ENCODE data around the gene MBOAT2.
"Not testable (repeated sequence)": the region's sequence is repeated elsewhere in the genome, so short reads cannot be mapped to it uniquely, and the experiment has no call there.

The MBOAT2 gene

GRCh38 chr2:8938384-8938783 is 65.1 kb downstream of the MBOAT2 start:
- no peak for DNase-seq

DNA sequence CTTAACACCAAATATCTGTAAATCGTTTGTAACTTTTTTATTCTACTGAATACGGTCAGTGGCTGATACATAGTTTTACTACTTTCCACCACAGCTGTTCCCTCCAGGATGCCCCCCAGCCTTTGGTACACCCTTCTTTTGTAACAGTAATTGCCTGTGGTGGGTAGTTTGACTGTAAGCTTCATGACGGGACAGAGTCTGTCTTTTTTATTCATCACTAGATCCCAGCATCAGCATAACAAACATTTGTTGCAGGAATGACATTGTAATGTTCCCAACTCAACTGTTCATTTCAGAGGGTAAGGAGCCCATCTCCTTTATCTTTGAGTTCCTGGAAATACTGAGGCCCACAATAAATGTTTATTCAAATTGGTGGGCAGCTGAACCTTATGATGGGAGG is 67.5 kb downstream of the MBOAT2 start:
- DNase-seq: no peak

- DNase-seq: no peak
Observed at GRCh38 chr2:8934338-8934737, 69.1 kb downstream of the MBOAT2 start.

- no peak for DNase-seq
Observed at GRCh38 chr2:8932702-8933101, 70.8 kb downstream of the MBOAT2 start.

GRCh38 chr2:8930185-8930584 is 73.3 kb downstream of the MBOAT2 start:
- not testable (repeated sequence) for DNase-seq

- DNase-seq: no peak
Observed at GRCh38 chr2:8929128-8929527, 74.4 kb downstream of the MBOAT2 start.

- DNase-seq: no peak
Observed at GRCh38 chr2:8927510-8928455, 75.7 kb downstream of the MBOAT2 start.

- DNase-seq: no peak
Observed at GRCh38 chr2:8926356-8926755, 77.1 kb downstream of the MBOAT2 start.

DNA sequence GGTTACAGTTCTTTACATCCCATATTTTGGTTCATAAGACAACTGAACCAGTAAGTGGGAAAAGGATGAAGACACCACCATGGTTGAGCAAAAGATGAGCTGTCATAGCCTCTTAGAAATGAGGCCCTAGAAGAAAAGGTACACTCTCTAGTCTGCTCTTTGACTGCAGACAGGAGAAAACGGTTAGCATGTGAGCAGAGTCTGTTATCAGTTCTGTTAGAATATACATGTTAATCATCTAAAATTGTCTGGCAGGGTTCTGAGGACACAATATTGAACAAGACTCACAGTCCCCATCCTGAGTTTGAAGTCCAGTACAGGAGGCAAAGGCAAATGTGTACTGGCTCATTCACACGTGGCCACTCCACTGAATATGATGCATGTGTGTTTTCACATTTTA is 78.1 kb downstream of the MBOAT2 start:
- no peak for DNase-seq

DNA sequence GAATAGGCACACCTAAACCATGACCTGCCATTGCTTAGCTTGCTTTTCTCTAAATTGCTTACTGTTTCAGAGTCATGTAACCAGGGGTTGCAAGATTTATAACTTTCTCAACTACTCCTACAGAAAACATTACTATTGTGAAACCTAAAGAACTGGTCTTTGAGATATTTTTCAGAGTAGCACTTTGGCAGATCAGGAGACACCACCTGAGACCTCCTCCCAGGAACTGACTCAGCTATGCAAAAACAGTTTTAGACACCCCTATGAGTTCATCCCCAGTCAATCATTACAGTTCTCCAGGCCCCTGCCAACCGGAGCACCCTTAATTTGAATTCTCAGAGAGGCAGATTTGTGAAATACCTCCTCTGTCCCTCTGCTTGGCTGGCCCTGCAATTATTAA is 80.3 kb downstream of the MBOAT2 start:
- no peak for DNase-seq

DNA sequence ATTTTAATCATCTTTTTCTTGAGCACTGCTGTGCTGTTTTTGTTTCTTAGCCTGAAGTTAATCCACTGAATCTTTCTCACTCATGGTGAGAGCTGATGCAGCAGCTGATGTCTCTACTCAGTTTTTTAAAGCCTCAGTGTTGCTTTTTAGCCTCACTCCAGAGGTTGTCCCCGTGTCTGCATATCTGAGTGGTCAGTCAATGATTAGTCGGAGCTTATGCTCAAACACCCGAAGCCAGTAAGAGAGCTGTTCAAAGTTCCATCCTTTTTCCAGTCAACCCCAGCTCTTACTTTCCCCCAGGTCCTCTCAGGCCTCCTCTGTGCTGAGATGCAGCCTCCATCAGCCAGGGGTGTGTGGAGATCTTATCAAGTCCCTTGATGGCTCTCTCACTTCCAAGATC is 81.1 kb downstream of the MBOAT2 start:
- no peak for DNase-seq

- no peak for DNase-seq
Observed at GRCh38 chr2:8918412-8918811, 85.1 kb downstream of the MBOAT2 start.

GRCh38 chr2:8915941-8916340 is 87.5 kb downstream of the MBOAT2 start:
- DNase-seq: no peak

- not testable (repeated sequence) for DNase-seq
Observed at GRCh38 chr2:8913767-8914166, 89.7 kb downstream of the MBOAT2 start.

DNA sequence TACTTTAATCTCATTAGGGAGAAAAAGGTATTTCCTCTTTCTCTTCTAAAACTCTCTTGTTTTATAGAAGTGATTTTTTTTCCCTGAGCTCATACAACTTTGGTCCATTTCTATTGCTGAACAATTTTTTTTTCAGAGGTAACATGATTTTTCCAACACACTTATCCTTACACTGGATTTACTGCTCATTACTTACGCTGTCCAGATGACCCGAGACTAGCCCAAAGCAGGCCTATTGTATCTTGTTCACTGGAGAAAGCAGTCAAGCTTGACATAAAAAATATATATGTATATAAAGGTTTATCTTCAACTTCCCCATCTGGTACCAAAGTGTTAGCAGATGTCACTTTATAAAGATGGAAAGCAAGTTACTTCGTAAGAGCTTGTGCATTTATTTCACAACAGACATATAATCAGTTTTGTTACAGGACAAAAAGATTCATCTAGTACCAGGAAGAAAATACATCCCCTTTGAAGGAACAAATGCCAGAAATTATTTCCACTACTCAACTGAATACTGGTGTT is 95.7 kb downstream of the MBOAT2 start:
- DNase-seq: no peak

DNA sequence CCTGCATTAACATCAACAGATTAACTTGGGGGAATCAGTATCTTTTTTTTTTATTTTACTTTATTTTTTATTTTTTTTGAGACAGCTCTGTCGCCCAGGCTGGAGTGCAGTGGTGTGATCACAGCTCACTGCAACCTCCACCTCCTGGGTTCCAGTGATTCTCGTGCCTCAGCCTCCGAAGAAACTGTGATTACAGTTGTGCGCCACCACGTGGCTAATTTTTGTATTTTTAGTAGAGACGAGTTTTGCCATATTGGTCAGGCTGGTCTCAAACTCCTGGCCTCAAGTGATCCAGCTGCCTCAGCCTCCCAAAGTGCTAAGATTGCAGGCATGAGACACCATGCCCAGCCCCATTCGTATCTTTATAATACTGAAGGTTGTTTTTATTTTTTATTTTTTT is 99.6 kb downstream of the MBOAT2 start:
- DNase-seq: not testable (repeated sequence)

DNA sequence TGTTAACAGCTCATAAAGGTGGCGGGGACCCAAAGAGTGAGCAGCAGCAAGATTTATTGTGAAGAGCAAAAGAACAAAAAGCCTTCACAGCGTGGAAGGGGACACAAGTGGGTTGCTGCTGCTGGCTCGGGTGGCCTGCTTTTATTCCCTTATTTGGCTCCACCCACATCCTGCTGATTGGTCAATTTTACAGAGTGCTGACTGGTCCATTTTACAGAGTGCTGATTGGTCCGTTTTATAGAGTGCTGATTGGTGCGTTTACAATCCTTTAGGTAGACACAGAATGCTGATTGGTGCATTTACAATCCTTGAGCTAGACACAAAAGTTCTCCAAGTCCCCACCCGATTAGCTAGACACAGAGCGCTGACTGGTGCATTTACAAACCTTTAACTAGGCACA is 100.7 kb downstream of the MBOAT2 start:
- not testable (repeated sequence) for DNase-seq

- not testable (repeated sequence) for DNase-seq
Observed at GRCh38 chr2:8897206-8897605, 106.3 kb downstream of the MBOAT2 start.

- DNase-seq: not testable (repeated sequence)
Observed at GRCh38 chr2:8896671-8897070, 106.8 kb downstream of the MBOAT2 start.

DNA sequence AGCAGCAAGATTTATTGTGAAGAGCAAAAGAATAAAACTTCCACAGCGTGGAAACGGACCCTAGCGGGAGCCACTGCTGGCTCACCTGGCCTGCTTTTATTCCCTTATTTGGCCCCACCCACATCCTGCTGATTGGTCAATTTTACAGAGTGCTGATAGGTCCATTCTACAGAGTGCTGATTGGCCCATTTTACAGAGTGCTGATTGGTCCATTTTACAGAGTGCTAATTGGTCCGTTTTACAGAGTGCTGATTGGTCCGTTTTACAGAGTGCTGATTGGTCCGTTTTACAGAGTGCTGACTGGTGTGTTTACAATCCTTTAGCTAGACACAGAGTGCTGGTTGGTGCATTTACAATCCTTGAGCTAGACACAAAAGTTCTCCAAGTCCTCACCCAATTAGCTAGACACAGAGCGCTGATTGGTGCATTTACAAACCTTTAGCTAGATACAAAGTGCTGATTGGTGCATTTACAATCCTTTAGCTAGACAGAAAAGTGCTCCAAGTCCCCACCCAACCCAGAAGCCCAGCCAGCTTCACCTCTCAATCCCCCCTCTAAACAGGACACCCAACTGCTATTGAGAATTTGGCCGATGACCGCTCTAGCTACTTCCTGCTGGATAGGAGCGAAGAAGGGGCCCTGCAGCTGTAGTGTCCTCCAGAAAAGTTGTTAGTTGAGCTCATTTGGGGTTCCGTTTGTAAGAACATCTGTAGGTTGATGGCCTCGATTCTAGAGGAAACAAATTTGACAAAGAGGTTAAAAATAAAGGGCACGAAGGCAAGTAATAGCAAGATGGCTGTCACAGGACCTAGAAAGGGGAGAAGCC is 108.2 kb downstream of the MBOAT2 start:
- DNase-seq: not testable (repeated sequence)

DNA sequence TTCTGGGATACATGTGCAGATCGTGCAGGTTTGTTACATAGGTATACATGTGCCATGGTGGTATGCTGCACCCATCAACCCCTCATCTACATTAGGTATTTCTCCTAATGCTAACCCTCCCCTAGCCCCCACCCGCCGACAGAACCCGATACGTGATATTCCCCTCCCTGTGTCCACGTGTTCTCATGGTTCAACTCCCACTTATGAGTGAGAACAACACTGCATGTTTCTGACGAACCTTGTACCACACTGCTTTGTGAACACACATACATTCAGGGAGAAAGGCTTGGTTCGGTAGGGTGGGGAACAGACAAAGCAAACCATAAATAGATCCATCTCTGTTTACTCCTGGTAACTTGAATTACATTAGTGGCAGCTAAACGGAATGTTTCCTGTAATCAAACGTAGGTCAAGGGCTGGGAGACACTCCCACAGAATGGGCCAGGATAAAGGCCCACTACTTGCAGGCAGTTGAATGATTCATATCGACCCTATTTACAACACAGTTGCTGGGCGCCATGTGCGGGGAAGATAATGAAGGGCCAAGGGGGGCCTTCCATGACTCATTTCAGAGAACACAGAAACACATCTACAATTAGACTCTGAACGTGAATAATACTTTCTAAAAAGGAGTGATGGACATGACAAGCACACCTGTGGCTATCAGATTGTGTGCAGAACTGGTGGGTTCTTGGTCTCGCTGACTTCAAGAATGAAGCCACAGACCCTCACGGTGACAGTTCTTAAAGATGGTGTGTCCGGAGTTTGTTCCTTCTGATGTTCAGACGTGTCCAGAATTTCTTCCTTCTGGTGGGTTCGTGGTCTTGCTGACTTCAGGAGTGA is 109.3 kb downstream of the MBOAT2 start:
- no peak for DNase-seq

DNA sequence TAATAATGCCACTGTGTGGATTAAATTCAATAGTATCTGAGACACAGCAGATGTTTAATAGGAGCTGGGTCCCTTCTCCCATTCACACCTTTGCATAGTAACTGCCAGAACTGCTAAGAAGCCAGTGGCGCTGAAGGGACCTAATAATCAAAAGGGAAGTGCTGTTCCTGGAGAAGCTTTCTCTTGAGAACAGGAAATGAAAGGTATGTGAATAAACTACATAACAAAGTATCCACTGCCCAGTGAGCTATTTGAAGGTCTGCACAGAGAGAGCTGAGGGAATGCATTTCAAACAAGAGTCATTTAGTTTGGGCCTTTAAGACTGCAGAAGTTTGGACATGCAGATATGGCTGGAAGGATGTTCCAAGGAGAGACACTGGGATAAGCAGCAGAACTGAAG is 110.0 kb downstream of the MBOAT2 start:
- peak; percentile 39 to 52 for DNase-seq

GRCh38 chr2:8892111-8892510 is 111.4 kb downstream of the MBOAT2 start:
- DNase-seq: no peak
